ENCODE measurements around the gene POMT1. TPM values are rescaled to one million over a fixed set of nuclear protein-coding genes. Genes with fewer than 3 reads are reported as not detected.

Gene POMT1
- total RNA-seq, 1 experiment from 2014 or later = 34.1 TPM

GRCh38 chr9:131520503-131520902 lies 17.8 kb downstream of the POMT1 start:
- H4K91ac ChIP-seq (ENCODE audit: insufficient read length, low read depth, low read length) = no peak overlapping the region
- H3K14ac ChIP-seq (ENCODE audit: insufficient read depth, low read length) = no peak overlapping the region
- H2BK12ac ChIP-seq (ENCODE audit: insufficient read length, low read depth, low read length) = no peak overlapping the region
- H3K9me3 Mint-ChIP-seq = no peaks in the 10 kb centered on the region
- no peaks in the 10 kb centered on the region for H3K79me1 ChIP-seq (ENCODE audit: insufficient read depth, low read depth, low read length, poor library complexity, severe bottlenecking)
- no CpG with 5 or more reads among the region's 16 CpGs for WGBS (ENCODE audit: extremely low coverage, insufficient read length, low lambda C conversion rate)
- H3K36me3 Mint-ChIP-seq (ENCODE audit: insufficient read depth in 1 of 3, low read depth in 3 of 3) = peaks cover 37 to 77% (median 71%) of the 10 kb centered on the region in 3 experiments; a peak in 6 of 7 replicates
- H3K9ac ChIP-seq (ENCODE audit: extremely low read depth, insufficient read length, low read length) = no peak overlapping the region
- TF ChIP-seq, protein P1, sequence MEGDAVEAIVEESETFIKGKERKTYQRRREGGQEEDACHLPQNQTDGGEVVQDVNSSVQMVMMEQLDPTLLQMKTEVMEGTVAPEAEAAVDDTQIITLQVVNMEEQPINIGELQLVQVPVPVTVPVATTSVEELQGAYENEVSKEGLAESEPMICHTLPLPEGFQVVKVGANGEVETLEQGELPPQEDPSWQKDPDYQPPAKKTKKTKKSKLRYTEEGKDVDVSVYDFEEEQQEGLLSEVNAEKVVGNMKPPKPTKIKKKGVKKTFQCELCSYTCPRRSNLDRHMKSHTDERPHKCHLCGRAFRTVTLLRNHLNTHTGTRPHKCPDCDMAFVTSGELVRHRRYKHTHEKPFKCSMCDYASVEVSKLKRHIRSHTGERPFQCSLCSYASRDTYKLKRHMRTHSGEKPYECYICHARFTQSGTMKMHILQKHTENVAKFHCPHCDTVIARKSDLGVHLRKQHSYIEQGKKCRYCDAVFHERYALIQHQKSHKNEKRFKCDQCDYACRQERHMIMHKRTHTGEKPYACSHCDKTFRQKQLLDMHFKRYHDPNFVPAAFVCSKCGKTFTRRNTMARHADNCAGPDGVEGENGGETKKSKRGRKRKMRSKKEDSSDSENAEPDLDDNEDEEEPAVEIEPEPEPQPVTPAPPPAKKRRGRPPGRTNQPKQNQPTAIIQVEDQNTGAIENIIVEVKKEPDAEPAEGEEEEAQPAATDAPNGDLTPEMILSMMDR (conservative IDR thresholded peaks at IDR 0.05) = no peak
- H3K27ac Mint-ChIP-seq = no peak overlapping the region
- no peak for DNase-seq
- no peak overlapping the region for H4K5ac ChIP-seq (ENCODE audit: insufficient read length, low read depth, low read length)
- H3T11ph ChIP-seq (ENCODE audit: low read length) = no peak overlapping the region
- H2BK5ac ChIP-seq (ENCODE audit: insufficient read length, low read length) = no peak overlapping the region
- H3K4me2 ChIP-seq (ENCODE audit: insufficient read depth, insufficient read length, low read length) = no peak overlapping the region
- H3K56ac ChIP-seq (ENCODE audit: insufficient read length, low read depth, low read length) = no peak overlapping the region
- no peak overlapping the region for H2AK5ac ChIP-seq (ENCODE audit: insufficient read length, low read length)
- no peak overlapping the region for H2AFZ ChIP-seq (ENCODE audit: low read length)
- no peak overlapping the region for H4K8ac ChIP-seq (replicated peaks; ENCODE audit: insufficient read length, low read depth, low read length)
- H3K27me3 ChIP-seq (ENCODE audit: insufficient read depth, low read length) = no peaks in the 10 kb centered on the region
- no peak overlapping the region for H3K4me3 Mint-ChIP-seq
- H3K27ac ChIP-seq (ENCODE audit: insufficient read length, low read depth, low read length) = no peak overlapping the region
- no peaks in the 10 kb centered on the region for H4K20me1 ChIP-seq (ENCODE audit: control insufficient read depth, insufficient read depth, insufficient read length)
- H3K4me1 ChIP-seq (ENCODE audit: insufficient read depth, low read length) = no peaks in the 10 kb centered on the region
- H3K23me2 ChIP-seq (ENCODE audit: insufficient read length, low read depth, low read length, poor library complexity, severe bottlenecking) = no peaks in the 10 kb centered on the region
- no peak overlapping the region for H3K23ac ChIP-seq (ENCODE audit: insufficient read length, low read depth, low read length)
- H3K18ac ChIP-seq (ENCODE audit: insufficient read length, low read depth, low read length) = no peak overlapping the region
- H3K79me2 ChIP-seq (ENCODE audit: insufficient read depth, low read length) = no peaks in the 10 kb centered on the region
- H3K27me3 Mint-ChIP-seq (ENCODE audit: low read depth) = no peaks in the 10 kb centered on the region
- H3K9me3 ChIP-seq (ENCODE audit: control insufficient read depth, low read depth, low read length) = no peaks in the 10 kb centered on the region
- no peak overlapping the region for H3K4ac ChIP-seq (ENCODE audit: low read depth, low read length)
- no peaks in the 10 kb centered on the region for H3K4me1 Mint-ChIP-seq
- no peak overlapping the region for H2BK120ac ChIP-seq (ENCODE audit: low read depth, low read length, poor library complexity, severe bottlenecking)
- H2BK20ac ChIP-seq (ENCODE audit: low read depth, low read length, poor library complexity, severe bottlenecking) = no peak overlapping the region
- H2BK15ac ChIP-seq (ENCODE audit: low read depth, low read length) = no peak overlapping the region

Data from H9 (cell line).